ENCODE data around the gene TSPAN32.

Gene TSPAN32

GRCh38 chr11:2301631-2302305 lies at the start of gene TSPAN32, which contains the start of gene C11orf21:
Gene TSPAN32, plus strand, starts transcription at chr11:2302013. Its CDS starts 137 bp downstream, at chr11:2302150.
Gene C11orf21, minus strand, starts transcription at chr11:2301918. Its CDS starts 110 bp downstream, at chr11:2301808.
- peak; percentile 30 for DNase-seq

- no peak for DNase-seq
These were observed 49.8 kb upstream of the TSPAN32 start for GRCh38 chr11:2252018-2252417.

GRCh38 chr11:2256293-2256913 lies 45.4 kb upstream of the TSPAN32 start:
- DNase-seq = no peak

- peak; percentile 61 for DNase-seq
These were observed 44.7 kb upstream of the TSPAN32 start for GRCh38 chr11:2256951-2257700.

GRCh38 chr11:2258501-2259465 lies 43.0 kb upstream of the TSPAN32 start:
- DNase-seq = no peak

- no peak for DNase-seq
These were observed 42.4 kb upstream of the TSPAN32 start for GRCh38 chr11:2259466-2259830.

- DNase-seq = no peak
These were observed 41.8 kb upstream of the TSPAN32 start for GRCh38 chr11:2259897-2260451.

GRCh38 chr11:2260491-2261364 lies 41.1 kb upstream of the TSPAN32 start:
- DNase-seq = no peak

- DNase-seq = no peak
These were observed 40.2 kb upstream of the TSPAN32 start for GRCh38 chr11:2261436-2262230.

- DNase-seq = peak; percentile 15
These were observed 39.3 kb upstream of the TSPAN32 start for GRCh38 chr11:2262301-2263070.

- no peak for DNase-seq
These were observed 38.7 kb upstream of the TSPAN32 start for GRCh38 chr11:2263071-2263565.

- DNase-seq = no peak
These were observed 38.0 kb upstream of the TSPAN32 start for GRCh38 chr11:2263724-2264360.

GRCh38 chr11:2264366-2265053 lies 37.3 kb upstream of the TSPAN32 start:
- DNase-seq = no peak

GRCh38 chr11:2265396-2265795 lies 36.4 kb upstream of the TSPAN32 start:
- no peak for DNase-seq

- DNase-seq = no peak
These were observed 35.8 kb upstream of the TSPAN32 start for GRCh38 chr11:2265854-2266585.

GRCh38 chr11:2266586-2267305 lies 35.1 kb upstream of the TSPAN32 start:
- DNase-seq = no peak

Measured in eye (tissue), 1 donor.